Measurements from ENCODE around the gene TMEM156.
A peak's percentile ranks its signal among the peaks of the same experiment; 100 is the strongest.

TMEM156 gene

DNA sequence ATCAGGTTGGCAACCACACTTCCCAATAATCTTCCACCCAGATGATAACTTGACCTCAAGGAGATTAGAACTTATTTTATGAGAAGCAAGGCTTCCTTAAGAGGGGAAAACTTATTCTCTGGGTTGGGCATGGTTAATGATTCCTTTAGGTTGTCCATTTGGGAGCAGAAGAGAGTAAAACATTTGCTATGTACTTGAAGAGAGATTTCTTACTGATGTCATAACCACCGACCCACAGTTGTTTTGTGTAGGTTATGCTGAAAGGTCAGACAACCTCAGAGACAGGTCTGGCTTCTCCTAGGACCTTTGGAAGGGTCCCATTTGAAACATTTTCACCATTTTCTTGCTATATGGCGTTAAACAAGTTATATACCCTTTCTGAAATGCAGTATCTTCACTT, 108.5 kb downstream of the TMEM156 start:
- DNase-seq (ENCODE audit: low read depth) = no peak
- TF ChIP-seq, protein P1, sequence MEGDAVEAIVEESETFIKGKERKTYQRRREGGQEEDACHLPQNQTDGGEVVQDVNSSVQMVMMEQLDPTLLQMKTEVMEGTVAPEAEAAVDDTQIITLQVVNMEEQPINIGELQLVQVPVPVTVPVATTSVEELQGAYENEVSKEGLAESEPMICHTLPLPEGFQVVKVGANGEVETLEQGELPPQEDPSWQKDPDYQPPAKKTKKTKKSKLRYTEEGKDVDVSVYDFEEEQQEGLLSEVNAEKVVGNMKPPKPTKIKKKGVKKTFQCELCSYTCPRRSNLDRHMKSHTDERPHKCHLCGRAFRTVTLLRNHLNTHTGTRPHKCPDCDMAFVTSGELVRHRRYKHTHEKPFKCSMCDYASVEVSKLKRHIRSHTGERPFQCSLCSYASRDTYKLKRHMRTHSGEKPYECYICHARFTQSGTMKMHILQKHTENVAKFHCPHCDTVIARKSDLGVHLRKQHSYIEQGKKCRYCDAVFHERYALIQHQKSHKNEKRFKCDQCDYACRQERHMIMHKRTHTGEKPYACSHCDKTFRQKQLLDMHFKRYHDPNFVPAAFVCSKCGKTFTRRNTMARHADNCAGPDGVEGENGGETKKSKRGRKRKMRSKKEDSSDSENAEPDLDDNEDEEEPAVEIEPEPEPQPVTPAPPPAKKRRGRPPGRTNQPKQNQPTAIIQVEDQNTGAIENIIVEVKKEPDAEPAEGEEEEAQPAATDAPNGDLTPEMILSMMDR (conservative IDR thresholded peaks at IDR 0.05; ENCODE audit: low read length) = no peak
- H3K4me3 ChIP-seq (ENCODE audit: low read length) = no peak overlapping the region

DNA sequence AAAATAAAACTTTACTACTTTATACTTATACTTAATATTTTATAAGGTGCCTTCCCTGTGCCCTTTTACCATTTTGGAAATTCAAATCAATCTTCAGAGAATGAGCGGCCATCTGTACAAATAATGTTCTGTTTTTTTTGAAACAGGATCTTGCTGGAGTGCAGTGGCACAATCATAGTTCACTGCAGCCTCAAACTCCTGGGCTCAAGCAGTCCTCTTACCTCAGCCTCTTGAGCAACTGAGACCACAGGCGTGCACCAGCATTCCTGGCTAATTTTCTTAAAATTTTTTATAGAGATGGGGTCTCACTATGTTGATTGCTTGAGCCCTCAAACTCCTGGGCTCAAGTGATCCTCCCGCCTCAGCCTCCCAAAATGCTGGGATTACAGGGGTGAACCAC, 111.1 kb downstream of the TMEM156 start:
- TF ChIP-seq, protein P1 (conservative IDR thresholded peaks at IDR 0.05; ENCODE audit: low read length) = no peak
- no peak for DNase-seq (ENCODE audit: low read depth)
- H3K4me3 ChIP-seq (ENCODE audit: low read length) = no peak overlapping the region

DNA sequence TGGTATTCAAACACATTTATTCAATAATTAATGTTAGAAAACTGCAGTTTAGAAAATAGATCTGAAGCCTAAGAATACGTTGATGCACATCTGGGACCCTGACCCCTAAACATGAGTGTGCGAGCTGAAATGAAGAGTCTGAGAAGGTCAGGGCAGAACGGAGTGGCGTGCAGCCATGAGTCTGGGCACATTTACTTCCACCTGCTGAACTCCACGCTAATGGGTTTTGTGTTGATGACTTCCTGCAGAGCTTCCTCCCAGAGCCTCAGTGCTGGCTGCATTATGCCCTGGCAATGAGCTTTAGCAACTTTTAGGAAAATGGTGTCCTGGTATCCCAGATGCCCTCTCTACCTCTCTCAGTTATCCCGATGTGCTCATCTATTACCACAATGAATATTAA, 111.5 kb downstream of the TMEM156 start:
- no peak overlapping the region for H3K4me3 ChIP-seq (ENCODE audit: low read length)
- DNase-seq (ENCODE audit: low read depth) = no peak
- TF ChIP-seq, protein P1 (conservative IDR thresholded peaks at IDR 0.05; ENCODE audit: low read length) = no peak

DNA sequence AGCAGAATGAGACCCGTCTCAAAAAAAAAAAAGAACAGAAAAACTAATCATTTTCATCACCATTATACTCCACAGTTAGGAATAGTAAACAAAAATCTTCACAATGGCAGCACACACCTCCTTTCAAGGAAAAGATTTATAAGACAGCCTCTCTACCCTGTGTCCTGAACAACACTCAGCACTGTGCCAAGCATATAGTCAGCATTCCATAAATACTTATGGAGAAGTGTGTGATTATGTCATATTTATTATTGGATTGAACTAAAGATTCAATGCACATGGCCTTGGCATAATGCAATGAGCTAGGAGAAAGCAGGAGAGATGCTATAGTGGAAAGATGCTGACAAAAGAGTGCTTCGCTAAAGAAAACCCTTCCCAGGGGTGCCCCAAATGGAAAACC, 112.0 kb downstream of the TMEM156 start:
- peak; percentile 34 for DNase-seq (ENCODE audit: low read depth)
- TF ChIP-seq, protein P1 (conservative IDR thresholded peaks at IDR 0.05; ENCODE audit: low read length) = no peak

GRCh38 chr4:38919494-38919893, 112.7 kb downstream of the TMEM156 start:
- DNase-seq (ENCODE audit: low read depth) = no peak
- no peak overlapping the region for H3K4me3 ChIP-seq (ENCODE audit: low read length)
- TF ChIP-seq, protein P1 (conservative IDR thresholded peaks at IDR 0.05; ENCODE audit: low read length) = no peak

More for the DNA sequence above, 112.0 kb downstream of the TMEM156 start:
- no peak overlapping the region for H3K4me3 ChIP-seq (ENCODE audit: low read length)

DNA sequence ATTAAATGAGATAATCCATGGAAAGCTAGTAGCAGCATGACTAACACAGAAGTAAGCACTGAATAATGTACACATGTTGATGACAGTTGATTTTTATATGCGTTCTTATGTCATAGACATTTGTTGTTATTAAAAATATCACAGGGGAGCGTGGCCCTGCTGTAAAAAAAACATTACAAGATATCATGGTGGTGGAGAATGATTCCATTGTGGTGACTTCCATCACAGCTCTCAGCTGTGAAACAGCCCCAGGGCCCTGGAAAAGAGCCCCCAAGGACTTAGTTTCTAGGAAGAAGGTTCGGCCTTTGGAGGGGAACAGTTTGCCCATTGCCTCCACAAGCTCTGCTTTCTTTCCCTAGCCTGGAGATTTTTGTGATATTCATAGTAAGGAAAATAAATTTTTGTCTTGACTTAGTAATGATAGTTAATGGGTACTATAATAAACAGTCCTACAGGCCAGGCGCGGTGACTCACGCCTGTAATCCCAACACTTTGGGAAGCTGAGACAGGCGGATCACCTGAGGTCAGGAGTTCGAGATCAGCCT, 114.7 kb downstream of the TMEM156 start:
- DNase-seq (ENCODE audit: low read depth) = no peak
- no peak overlapping the region for H3K4me3 ChIP-seq (ENCODE audit: low read length)
- TF ChIP-seq, protein P1 (conservative IDR thresholded peaks at IDR 0.05; ENCODE audit: low read length) = no peak

Data from AG10803 (cell line).